Measurements from ENCODE around the gene ARHGAP18. TPM values are rescaled to one million over a fixed set of nuclear protein-coding genes. Genes with fewer than 3 reads are reported as not detected.

The ARHGAP18 gene
- total RNA-seq, 1 donor from 2014 or later, result 38.6 TPM

DNA sequence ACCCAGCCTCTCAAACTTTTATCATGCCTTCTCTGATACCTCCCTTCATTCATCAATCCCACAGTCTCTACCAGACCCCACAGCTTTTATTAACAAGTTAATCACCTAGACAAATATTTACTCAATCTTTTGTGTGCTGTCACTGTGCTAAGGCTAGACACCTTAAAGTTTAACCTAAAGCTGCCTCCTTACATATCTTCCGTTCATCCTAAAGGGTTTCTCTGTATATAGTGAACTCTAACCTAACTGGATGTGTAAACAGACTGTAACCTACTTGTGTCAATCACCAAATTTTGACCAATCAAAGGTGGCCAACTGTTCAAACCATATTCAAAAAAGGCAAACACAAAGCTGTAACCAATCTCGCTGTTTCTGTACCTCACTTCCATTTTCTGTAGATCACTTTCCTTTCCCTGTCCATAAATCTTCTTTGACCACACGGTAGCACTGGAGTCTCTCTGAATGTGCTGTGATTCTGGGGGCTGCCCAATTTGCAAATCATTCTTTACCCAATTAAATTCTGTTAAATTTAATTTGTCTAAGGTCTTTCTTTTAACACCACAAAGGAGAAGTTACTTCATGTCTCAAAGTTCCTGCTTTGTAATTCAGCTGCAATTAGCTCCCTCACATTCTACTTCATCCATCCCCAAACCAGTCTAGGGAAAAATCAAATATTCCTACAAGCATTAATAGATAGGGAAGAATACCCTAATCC is 72.5 kb downstream of the ARHGAP18 start:
- H3K9me3 Mint-ChIP-seq (ENCODE audit: unreplicated experiment), result no peaks in the 10 kb centered on the region
- no peaks in the 10 kb centered on the region for H4K20me1 ChIP-seq (ENCODE audit: insufficient read depth, low read length)
- H3K9me3 ChIP-seq (ENCODE audit: insufficient read depth, low read depth, low read length), result no peaks in the 10 kb centered on the region
- H3K27me3 ChIP-seq (ENCODE audit: insufficient read depth, low read length), result no peaks in the 10 kb centered on the region
- no peaks in the 10 kb centered on the region for H3K27me3 Mint-ChIP-seq (ENCODE audit: low read depth, unreplicated experiment)
- H3K36me3 ChIP-seq (ENCODE audit: insufficient read depth, low read length), result peaks cover 3% of the 10 kb centered on the region
- peak overlapping the region; percentile 26 for H3K4me2 ChIP-seq (ENCODE audit: low read length)
- no peak overlapping the region for H3K4me3 ChIP-seq (ENCODE audit: insufficient read depth, low read depth, low read length)
- peaks cover 25% of the 10 kb centered on the region for H3K4me1 ChIP-seq (ENCODE audit: insufficient read depth, low read length)
- no peak overlapping the region for H3K4me3 Mint-ChIP-seq (ENCODE audit: unreplicated experiment)
- no peak for TF ChIP-seq EZH2 (IDR thresholded peaks at IDR 0.05; ENCODE audit: insufficient read depth, low read length)
- TF ChIP-seq, protein P1, sequence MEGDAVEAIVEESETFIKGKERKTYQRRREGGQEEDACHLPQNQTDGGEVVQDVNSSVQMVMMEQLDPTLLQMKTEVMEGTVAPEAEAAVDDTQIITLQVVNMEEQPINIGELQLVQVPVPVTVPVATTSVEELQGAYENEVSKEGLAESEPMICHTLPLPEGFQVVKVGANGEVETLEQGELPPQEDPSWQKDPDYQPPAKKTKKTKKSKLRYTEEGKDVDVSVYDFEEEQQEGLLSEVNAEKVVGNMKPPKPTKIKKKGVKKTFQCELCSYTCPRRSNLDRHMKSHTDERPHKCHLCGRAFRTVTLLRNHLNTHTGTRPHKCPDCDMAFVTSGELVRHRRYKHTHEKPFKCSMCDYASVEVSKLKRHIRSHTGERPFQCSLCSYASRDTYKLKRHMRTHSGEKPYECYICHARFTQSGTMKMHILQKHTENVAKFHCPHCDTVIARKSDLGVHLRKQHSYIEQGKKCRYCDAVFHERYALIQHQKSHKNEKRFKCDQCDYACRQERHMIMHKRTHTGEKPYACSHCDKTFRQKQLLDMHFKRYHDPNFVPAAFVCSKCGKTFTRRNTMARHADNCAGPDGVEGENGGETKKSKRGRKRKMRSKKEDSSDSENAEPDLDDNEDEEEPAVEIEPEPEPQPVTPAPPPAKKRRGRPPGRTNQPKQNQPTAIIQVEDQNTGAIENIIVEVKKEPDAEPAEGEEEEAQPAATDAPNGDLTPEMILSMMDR (IDR thresholded peaks at IDR 0.05; ENCODE audit: insufficient read depth, low read depth, low read length), result no peak
- DNase-seq (ENCODE audit: low read depth), result no peak
- H3K36me3 Mint-ChIP-seq (ENCODE audit: low read depth, unreplicated experiment), result peaks cover 13% of the 10 kb centered on the region
- FAIRE-seq, result no peak
- H3K27ac Mint-ChIP-seq (ENCODE audit: unreplicated experiment), result no peak overlapping the region
- H2AFZ ChIP-seq (ENCODE audit: low read depth, low read length), result no peak overlapping the region
- peaks cover 42% of the 10 kb centered on the region for H3K4me1 Mint-ChIP-seq (ENCODE audit: low read depth, unreplicated experiment)
- peak overlapping the region; percentile 35 for H3K27ac ChIP-seq (ENCODE audit: low read depth, low read length)
- H3K9ac ChIP-seq (ENCODE audit: low read length), result peak overlapping the region; percentile 4
- H3K79me2 ChIP-seq (ENCODE audit: insufficient read depth, low read length), result peaks cover 3% of the 10 kb centered on the region

DNA sequence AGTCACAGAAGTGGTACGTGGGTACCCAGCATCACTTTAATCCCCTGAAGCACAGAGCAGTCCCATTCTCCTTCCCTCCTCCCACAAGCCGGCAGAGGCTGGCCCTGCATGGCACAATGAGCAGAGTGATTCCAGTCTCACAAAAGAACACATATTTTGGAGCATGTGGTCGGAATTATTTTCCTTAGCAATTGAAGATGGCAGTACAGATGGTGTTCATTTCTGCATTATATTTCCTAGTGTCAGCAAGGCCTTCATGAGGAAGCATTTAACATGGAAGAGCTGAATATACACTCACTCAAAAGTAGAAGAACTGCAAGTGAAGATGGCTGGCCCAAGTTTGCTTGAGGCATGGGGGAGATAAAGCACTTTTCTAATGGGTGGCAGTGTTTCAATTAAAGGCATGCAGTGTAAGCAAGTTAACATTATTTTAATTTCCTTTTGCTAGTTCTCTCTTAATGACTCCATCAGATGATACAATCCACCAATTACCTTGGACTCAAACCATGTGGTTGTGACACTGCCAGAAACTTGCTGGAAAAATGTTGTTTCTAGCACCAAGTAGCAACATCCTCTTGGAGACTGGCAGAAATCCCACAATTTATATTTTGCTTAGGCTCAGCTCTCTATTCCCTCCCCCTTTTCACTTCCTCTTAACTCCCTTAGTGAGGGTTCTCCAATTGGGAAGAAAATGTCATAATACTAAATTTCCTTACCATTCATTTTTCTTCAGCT is 74.4 kb downstream of the ARHGAP18 start:
- peak; percentile 66 for DNase-seq (ENCODE audit: low read depth)
- Histone ChIP-seq H3K9me3 (ENCODE audit: insufficient read depth, low read depth, low read length) (no peaks in the 10 kb centered on the region), H2AFZ (ENCODE audit: low read depth, low read length) (no peak overlapping the region), H4K20me1 (ENCODE audit: insufficient read depth, low read length) (no peaks in the 10 kb centered on the region), H3K4me1 (ENCODE audit: insufficient read depth, low read length) (peaks cover 23% of the 10 kb centered on the region), H3K4me3 (ENCODE audit: insufficient read depth, low read depth, low read length) (no peak overlapping the region), H3K27ac (ENCODE audit: low read depth, low read length) (no peak overlapping the region), H3K79me2 (ENCODE audit: insufficient read depth, low read length) (peaks cover 3% of the 10 kb centered on the region), H3K36me3 (ENCODE audit: insufficient read depth, low read length) (peaks cover 7% of the 10 kb centered on the region), H3K4me2 (ENCODE audit: low read length) (no peak overlapping the region), H3K9ac (ENCODE audit: low read length) (no peak overlapping the region), H3K27me3 (ENCODE audit: insufficient read depth, low read length) (no peaks in the 10 kb centered on the region)
- Mint-ChIP-seq H3K27ac (ENCODE audit: unreplicated experiment) (peak overlapping the region; percentile 3), H3K9me3 (ENCODE audit: unreplicated experiment) (no peaks in the 10 kb centered on the region), H3K36me3 (ENCODE audit: low read depth, unreplicated experiment) (peaks cover 16% of the 10 kb centered on the region), H3K4me3 (ENCODE audit: unreplicated experiment) (no peak overlapping the region), H3K4me1 (ENCODE audit: low read depth, unreplicated experiment) (peaks cover 29% of the 10 kb centered on the region), H3K27me3 (ENCODE audit: low read depth, unreplicated experiment) (no peaks in the 10 kb centered on the region)
- no peak for FAIRE-seq
- TF ChIP-seq, protein P1 (IDR thresholded peaks at IDR 0.05; ENCODE audit: insufficient read depth, low read depth, low read length), result no peak
- no peak for TF ChIP-seq EZH2 (IDR thresholded peaks at IDR 0.05; ENCODE audit: insufficient read depth, low read length)
